T-helper 2 cell (primary cell): Measurements from ENCODE around the gene CDK6.

Experiments used
- DNase-seq, 5 experiments: peaks; one replicate each; pipeline versions ENCODE4 v3.0.0 to v3.0.0-alpha.2; 2012 to 2022

CDK6 gene

DNA sequence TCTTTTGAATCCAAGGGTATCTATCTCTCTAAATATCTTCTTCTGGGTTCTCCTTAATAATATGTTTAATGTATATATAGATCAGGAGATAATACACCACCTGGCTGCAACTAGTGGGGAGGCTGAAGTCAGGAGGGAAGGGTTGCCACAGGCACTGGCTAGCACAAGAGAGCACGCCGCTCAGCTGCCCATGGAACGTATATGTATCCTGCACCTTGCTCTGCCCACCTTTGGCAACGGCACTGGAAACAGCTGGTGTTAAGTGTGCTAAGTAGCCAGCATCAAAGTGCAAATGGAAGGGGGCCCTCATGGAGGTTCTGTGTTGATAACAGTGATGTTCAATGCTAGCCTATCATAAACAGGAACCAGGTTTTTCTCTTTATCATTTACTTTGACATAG is 196.4 kb downstream of the CDK6 start:
- no peak for DNase-seq

DNA sequence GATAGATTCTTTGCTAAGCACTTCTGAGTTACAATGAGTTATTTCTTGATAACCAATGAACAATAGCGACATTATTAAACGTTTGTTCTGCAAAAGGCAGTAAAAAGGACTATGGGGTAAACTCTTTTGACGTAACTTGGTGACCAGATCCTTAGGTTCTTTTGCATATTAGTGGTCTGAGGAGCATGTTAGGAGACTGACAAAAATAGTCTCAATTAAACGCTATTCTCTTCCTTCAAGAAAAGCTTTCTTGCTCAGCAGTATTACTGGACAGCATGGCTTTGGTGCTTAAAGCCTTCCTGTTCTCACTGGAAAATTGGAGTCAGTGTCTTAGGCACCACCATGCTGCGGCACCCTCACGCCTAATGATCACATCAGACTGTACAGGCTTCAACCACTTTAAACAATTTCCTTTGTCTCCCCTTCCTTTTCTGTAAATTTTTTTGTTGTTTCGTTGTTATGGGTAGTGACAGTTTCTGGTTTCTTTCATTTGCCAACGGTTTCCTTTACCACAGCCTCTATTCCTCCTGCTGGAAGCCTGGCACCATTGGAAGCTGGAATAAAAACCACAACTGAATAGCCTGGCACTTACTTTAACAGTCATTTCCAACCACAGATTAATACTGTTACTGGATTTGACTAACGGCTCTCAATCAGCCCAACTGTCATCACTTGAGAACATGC is 197.0 kb downstream of the CDK6 start:
- peak in 1 of 5 experiments; percentile 65 for DNase-seq

DNA sequence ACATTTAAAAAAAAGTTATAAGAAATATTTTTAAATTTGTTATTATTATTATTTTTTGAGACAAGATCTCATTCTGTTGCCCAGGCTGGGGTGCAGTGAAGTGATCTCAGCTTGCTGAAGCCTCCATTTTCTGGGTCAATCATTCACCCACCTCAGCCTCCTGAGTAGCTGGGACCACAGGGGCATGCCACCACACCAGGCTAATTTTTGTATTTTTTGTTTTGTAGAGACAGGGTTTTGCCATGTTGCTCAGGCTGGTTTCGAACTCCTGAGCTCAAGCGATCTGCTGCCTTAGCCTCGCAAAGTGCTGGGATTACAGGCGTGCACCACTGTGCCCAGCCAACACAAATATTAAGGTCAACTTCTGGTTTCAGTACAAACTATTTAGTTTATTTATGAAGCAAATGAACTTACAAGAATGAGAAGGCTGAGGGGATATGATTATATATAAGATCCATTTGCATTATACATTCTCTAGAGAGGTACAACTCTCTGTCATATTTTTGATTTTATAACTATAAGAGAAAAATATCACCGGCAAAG is 200.3 kb downstream of the CDK6 start:
- DNase-seq: no peak

DNA sequence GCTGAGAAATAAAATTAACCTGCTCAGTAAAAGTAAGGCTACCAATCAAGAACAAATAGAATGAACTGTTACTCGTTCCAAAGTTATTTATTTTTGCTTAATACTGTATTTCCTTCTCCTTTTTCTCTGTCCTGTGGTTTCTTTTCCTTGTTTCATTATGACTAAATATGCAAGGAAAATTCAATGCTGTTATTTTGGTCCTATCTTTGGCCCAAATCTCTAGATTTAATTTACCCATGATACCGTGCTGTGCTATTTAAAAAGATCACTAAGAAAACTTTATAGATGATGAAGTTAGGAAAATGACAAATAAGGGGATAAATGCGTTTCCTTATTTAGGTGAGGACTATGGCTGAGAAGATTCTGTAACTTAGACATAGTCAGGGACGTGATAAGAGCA is 200.8 kb downstream of the CDK6 start:
- no peak for DNase-seq

DNA sequence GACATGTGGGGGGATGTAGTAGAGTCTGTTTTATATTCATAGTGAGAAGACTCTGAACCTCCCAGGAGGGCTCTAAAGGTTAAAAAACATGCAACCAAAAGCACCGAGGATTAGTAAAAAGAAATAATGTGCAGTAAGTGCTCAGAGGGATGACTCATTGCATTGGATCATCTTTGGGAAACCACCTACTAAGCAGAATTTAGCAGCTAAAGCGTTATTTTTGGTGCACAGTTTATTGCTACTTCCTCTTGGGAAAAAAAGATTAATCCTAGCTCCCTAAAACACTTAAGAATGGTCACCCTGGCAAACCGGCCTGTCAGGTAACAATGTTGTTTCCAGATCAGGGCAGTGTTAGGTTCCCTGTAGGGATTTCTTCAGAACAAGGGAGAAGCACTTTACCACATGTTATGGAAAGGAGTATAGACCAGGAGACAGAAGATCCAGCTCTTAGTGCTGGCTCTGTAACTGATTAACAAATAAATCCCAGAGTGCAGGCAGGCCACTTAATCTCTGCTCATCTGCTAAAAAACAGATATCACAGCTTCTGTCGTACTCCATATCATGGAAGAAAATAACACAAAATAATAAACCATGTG is 201.4 kb downstream of the CDK6 start:
- peak in 1 of 5 experiments; percentile 71 for DNase-seq

DNA sequence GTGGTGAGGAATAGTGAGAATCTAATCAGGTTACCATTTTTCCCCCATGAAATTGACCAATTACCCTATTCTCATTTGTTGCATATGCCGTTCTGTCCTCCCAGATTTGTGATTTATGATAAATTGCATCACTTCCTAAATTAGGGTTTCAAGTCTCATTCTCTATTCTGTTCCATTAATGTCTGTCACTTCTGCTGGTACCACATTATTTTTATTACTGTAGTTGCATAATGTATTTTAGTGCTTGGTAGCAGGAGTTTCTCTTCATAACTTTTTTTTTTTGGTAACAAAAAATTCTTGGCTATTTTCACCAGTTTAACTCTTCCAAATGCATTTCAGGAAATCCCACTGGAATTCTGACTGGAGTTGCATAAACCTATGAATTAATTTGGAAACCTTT is 202.2 kb downstream of the CDK6 start:
- no peak for DNase-seq

DNA sequence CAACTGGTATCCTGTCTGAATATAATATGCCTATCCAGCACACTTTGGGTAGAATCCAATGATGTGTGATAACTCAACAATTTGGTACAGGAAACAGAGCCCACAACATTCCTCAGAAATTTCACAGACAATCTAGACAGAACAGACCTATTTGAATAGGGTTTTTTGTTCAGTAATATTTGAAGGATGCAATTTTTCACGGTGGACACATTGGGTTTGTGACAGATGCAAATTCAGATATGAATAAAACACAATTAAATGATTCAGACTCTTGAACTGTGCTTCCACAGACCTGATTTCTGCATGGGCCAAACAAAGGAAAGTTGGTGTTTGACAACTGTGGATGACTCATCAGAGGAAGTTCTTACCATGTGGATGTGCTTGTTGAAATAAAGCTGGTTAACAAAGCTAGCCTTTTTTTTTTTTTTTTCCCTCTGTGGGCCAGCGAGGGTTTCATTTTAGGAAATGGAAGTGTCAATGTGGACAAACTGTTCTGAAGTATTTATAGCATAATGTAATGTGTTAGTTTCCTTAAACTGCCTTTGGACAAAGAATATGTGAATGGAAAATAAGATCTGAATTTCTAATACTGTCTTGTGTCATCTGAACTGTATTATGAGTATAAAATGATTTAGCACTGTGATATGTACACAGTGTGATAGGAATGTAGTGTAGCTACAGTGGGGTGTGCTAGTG is 203.0 kb downstream of the CDK6 start:
- peak in 1 of 5 experiments; percentile 62 for DNase-seq

DNA sequence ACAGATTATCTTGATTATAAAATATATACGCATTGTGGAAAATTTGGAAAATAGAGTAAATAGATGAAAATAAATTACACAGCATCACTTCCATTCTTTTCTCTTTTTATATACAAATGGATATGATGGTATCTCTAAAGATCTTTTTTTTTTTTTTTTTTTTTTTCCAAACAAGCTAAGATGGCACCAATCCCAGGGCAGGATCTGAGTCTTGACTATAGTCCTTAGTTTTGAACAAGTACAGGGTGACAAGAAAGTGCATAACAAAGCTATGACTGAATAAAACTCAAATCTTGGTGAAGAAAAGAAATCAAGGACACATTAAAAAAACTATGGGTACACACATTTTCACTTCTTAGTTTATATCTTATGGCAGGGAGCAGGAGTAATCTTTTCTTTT is 203.6 kb downstream of the CDK6 start:
- DNase-seq: no peak

DNA sequence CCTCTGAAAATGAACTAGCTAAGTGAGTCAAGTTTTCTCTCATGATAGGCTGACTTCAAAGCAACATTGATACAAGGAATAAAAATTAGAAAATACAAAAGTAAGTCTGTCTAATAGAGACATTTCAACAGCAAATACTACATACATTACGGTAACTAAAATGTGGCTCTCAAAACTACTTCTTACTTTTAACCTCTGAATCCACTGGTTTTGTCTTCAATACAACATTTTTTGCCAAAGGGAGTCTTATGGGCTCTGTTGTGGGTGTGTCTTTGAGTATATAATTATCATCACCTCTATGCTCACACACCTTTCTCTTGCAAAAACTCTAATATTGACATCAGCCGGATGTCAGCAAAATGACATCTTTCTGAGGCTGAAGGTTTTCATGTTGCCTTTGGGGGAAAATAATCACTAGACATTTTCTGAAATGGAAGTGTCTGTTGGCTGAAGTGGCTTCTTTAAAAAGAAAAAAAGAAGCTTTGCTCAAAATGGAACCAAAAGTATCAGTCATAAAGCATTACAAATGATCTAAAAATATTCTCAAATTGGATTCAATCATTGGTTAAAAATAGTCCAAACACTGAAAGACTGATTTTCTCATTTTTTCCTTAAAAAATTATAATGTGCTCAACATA is 204.4 kb downstream of the CDK6 start:
- peak in 1 of 5 experiments; percentile 55 for DNase-seq

DNA sequence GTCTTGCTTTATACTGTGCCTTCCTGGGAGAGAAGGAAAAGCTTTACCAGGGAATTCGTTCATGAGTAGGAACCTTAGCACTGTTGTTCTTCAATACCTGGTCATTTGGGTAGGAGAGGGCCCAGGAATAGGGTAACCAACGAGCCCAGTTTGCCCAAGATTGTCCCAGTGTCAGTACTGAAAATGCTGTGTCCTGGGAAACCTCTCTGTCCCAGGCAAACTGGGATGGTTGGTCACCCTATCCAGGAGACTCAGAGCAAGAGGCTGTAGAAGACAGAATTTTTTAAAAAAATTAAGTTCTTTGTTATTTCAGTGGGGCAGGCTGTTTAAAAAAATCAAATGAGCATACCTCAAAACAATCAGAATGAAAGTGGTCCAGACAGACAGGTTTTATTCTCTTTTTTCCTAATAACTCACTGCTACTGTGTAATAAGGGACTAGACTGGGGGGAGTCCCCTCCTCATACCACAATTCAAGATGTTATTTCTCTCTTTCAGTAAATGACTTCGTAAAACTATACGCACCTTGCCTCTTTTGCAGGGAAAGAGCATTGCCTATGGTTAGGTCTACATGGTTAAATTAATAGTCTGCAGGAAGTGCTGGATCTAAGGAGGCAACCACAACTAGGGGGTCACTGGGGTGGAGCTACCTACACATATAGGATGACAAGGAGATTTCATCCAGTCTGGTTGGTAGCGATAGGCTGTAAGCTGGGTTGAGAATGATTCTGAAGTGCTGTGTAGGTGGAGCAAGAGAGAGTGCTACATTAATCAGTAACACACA is 205.1 kb downstream of the CDK6 start:
- DNase-seq: peak in 2 of 5 experiments; percentile 26 to 86

DNA sequence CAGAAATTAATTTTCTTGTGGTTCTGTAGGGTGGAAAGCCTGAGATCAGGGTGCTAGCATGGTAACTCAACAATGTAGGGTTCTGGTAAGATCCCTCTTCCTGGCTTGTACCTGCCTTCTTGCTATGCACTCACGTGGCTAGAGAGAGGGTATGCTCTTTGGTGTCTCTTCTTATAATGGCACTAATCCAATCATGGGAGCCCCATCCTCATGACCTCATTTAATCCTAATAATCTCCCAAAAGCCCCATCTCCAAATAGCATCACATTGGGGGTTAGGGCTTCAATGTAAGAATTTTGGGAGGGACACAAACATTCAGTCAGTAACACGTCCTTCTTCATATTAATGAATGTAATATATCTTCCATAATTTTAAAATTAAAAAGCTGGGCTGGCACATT is 206.6 kb downstream of the CDK6 start:
- no peak for DNase-seq

DNA sequence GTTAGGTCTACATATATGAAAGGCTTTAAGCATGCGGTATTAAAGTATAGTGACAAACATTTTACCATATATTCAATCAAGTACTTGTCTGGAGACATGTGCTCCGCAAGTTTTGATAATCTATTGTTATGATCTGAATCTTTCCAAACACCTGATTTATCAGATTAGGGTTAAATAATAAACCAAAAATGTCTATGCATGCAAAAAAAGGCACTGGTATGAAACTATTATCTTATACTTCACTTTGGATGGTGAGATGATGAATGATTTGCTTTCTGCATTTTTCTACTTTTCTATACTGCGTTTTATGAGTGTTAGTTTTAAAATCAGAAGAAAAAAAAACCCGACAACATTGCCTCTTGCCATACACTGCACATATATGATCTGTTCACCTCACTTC is 208.4 kb downstream of the CDK6 start:
- no peak for DNase-seq

DNA sequence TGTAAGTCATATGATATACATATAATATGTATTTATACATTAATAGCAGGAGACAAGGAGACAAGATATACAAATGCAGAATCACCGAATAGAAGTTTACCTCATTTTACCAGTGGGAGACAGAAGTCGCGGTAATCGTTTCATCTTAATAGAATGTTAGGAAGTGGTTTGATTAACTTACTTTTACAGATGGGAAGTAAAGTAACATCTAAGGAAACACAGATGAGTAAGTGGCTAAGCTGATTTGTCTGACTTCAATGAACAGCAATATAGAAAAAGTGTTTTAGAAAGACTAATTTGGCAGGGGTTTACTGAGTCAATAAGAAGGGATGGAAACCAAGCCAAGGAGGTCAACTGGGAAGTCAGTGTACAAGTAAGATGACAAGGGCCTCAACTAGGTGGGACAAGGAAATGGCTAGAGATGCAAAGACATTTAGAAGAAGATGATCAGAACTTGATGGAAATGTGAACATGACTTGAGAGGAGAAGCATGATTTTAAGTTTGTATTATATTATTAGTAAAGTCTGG is 210.0 kb downstream of the CDK6 start:
- no peak for DNase-seq

DNA sequence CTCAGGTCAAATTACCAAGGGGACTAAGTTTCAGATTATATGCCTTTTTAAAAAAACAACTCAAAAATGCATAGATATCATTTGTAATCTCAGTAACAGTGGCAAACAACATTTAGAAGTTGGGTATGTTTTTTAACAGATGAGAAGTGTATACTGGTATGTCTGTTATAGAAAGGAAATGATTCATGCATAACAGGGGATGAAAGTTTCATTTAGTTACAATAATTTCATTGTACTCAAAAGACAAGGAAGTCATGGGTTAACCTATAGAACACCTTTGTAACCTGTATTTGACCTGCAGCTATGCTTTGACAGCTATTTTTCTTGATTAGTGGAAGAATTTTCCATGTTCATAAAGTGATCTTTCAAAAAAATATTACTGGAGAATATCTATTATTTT is 210.8 kb downstream of the CDK6 start:
- DNase-seq: peak in 1 of 5 experiments; percentile 69

DNA sequence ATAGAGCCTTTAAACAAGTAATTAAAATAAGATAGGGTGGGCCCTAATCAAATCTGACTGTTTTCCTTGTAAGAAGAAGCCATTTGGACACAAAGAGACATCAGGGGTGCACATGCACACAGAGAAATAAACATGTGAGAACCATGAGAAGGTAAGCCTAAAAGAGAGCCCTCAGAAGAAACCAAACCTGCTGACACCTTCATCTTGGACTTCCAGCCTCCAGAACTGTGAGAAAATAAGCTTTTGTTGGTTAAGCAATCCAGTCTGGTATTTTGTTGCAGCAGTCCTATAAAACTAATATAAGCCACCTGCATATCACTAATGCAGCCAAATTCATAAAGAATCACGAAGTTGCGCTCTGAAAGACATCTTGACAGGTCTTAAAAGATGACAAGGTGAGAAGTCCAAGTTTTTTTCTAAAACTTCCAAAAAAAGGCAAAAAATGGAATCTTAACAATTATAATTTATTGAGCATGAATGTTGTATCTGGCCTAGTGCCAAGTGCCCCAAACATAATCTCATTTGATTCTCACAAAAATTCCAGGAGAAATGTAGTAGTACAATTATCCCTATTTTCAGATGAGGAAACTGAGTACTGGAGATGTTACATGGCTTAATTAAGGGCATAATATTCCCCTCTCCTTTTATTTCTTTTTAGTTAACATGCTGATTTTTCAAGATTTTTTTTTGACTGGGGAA is 211.9 kb downstream of the CDK6 start:
- DNase-seq: no peak

DNA sequence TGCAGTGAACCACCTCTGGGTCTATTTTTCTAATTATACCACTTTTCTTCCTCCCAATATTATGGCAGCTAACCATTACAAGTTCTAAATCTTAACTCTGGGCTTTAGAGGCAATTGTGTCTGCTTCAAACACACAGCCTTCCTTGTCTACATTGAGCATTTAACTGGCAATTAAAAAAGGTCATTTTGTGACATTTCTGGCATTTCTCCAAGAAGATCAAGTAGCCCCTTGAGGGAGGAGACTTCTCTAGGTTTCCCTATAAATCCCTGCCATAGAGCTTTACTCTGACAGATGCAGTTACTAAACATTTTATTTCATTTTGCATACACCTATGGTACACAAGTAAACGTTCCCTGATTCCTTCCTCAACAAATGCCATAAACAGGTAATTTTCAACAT is 212.8 kb downstream of the CDK6 start:
- no peak for DNase-seq

DNA sequence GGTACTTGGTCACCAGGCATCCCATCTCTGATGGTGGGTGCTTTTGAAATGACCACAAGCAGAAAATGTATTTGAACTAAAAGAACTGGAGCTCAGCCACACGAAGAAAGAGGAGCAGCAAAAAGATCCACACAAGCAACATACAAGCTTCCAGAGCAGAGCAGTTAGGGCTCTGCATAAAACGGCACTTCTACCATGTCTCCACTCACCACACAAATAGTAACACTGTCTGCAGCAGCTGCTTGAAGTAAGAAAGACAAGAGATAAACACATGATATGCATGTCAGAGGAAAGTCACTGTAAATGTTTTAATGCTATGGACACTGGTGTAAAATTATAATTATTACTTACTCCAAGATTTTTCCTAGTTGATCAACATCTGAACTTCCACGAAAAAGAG is 213.7 kb downstream of the CDK6 start:
- DNase-seq: no peak

DNA sequence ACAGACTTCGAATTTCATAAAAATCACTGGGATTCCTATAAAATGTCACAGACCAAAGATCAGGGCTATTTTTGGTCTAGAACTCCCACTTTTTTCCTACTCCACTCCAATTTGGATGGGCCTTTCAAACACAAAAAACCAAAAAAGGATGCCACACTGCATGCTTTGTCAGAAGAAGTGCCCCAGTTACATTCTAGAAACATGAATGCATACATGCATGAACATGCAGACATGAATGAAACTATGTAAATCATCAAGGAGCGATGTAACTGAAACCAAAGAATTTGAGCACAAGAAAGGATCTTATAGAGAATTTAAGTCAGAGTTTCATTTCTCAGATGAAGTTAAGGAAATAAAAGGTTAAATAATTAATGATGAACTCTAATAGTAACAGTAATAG is 214.3 kb downstream of the CDK6 start:
- DNase-seq: no peak

DNA sequence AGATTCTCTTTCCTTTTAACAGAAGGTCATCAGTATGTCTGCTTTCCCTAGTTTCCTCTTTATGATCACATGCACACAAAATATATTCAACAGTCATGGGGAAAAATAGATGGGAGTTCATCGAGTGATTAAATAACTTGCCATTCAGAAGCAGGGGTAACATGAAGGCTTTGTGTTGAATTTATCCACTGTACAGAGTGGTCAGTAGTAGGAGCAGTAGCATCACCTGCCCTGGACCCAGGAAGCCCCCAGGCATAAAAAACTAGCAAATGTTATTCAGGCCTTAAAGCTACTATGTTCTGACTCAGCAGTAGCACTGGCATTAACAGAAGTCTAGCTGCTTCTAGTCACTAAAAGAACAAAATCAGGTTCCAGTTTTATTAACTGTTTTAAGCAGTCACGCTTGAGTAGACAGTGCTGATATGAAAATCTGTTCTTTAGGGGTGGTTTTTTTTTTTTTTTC is 214.8 kb downstream of the CDK6 start:
- DNase-seq: peak in 1 of 5 experiments; percentile 62

DNA sequence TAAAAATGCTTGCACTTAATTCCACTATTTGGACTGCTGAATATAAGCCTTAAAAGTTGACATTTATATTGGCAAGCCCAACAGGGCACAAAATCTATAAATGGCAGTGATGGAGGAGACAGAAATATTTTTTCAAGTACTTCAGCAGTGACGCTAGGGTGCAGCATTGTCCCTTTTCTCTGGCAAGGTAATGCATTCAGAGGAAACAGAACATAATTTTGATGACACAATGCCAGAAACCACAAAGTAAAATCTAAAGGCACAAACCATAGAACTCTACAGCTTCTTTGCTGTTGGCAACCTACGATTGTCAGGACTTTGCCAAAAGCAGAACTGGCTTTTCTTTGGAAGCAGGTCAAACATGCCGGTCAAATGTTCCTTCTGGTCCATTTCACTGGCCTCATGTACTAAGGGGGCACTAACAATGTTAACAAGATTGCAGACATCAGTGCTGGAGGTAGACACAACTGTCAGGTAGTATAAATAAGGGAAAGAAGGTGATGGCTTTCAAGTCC is 215.3 kb downstream of the CDK6 start:
- peak in 4 of 5 experiments; percentile 59 to 95 (median 60) for DNase-seq

DNA sequence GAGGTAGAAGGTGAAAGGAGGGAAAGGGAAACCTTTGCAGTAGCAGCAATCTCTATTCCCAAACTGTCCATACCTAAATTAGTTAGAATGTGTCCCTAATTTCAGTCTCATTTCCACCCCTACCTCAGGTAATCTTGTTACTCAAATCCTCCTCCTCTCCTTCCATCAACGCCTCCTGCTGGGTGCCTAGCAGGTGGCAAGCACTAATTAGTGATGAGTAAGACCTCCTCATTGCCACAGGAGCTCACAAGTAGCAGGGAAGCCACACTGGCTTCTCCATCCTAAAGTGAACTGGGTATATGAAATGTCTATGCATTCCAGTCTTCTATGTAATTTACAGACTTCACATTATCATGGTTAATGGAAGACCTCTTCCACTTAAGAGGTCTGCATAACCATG is 220.5 kb downstream of the CDK6 start:
- peak in 1 of 5 experiments; percentile 50 for DNase-seq
